SK-N-SH (cell line): Measurements from ENCODE around the gene ACACA. TPM values are rescaled to one million over a fixed set of nuclear protein-coding genes. Genes with fewer than 3 reads are reported as not detected.

Source experiments
- CTCF ChIA-PET: fragments of 300-600, 350-600 bp; formaldehyde crosslinking; extraction: SDS; loops from one replicate; lab custom pipeline; 2021; lab: Yijun Ruan, JAX
- POLR2A ChIA-PET: fragments of 350-600 bp; sonication (Branson Sonifier 250); formaldehyde crosslinking; extraction: SDS; loops from one replicate; lab custom pipeline; 2020; ENCODE audit warnings: antibody characterized with exemption, inconsistent platforms; lab: Yijun Ruan, JAX
- DNase-seq: peaks from one replicate; pipeline ENCODE4 v3.0.0; 2012
- H2AFZ ChIP-seq: fragments of 200-600 bp; sonication (generic); 2 replicates; pipeline ENCODE4 v1.8.1; 2016; ENCODE audit warnings: antibody characterized with exemption, mild to moderate bottlenecking, low read depth
- H3F3A ChIP-seq: fragments of 200-600 bp; sonication (generic); replicated peaks from 2 replicates; pipeline ENCODE3; 2016; ENCODE audit warnings: antibody characterized with exemption, mild to moderate bottlenecking; ENCODE audit not compliant: insufficient read depth
- H3K27ac ChIP-seq, 2 experiments: fragments of 200-500 bp in 1 of 2; fragments of 200-600 bp in 1 of 2; sonication (Bioruptor generic) in 1 of 2; sonication (generic), shearing (Covaris generic) in 1 of 2; 2 replicates each; pipeline versions ENCODE4 v1.5.1 to v1.6.1; 2014 to 2016; ENCODE audit warnings: low read depth in 2 of 2, inconsistent platforms in 1 of 2, low read length in 1 of 2, mild to moderate bottlenecking in 1 of 2, mixed read lengths in 1 of 2
- H3K27me3 ChIP-seq: fragments of 200-600 bp; sonication (generic), shearing (Covaris generic); 2 replicates; pipeline ENCODE4 v1.6.1; 2016; ENCODE audit warnings: mixed run types; ENCODE audit not compliant: insufficient read depth
- H3K36me3 ChIP-seq, 2 experiments: fragments of 200-500 bp in 1 of 2; fragments of 200-600 bp in 1 of 2; sonication (Bioruptor generic) in 1 of 2; sonication (generic) in 1 of 2; replicated peaks in 1 of 2; 2 replicates each; pipeline versions ENCODE3 to v1.5.1; 2014 to 2016; ENCODE audit warnings: low read length in 1 of 2, mild to moderate bottlenecking in 1 of 2; ENCODE audit not compliant: insufficient read depth in 2 of 2, control insufficient read depth in 1 of 2
- H3K4me1 ChIP-seq, 2 experiments: fragments of 200-500 bp in 1 of 2; fragments of 200-600 bp in 1 of 2; sonication (Bioruptor generic) in 1 of 2; sonication (generic), shearing (Covaris generic) in 1 of 2; 2 replicates each; pipeline versions ENCODE4 v1.5.1 to v1.6.1; 2014 to 2016; ENCODE audit warnings: low read depth in 1 of 2, low read length in 1 of 2, mixed run types in 1 of 2; ENCODE audit not compliant: insufficient read depth in 2 of 2, control insufficient read depth in 1 of 2
- H3K4me2 ChIP-seq: fragments of 200-600 bp; sonication (generic), shearing (Covaris generic); 2 replicates; pipeline ENCODE4 v1.6.1; 2017; ENCODE audit warnings: mixed run types
- H3K4me3 ChIP-seq, 2 experiments: fragments of 200-500 bp in 1 of 2; fragments of 200-600 bp in 1 of 2; sonication (Bioruptor generic) in 1 of 2; sonication (generic), shearing (Covaris generic) in 1 of 2; 2 replicates each; pipeline versions ENCODE4 v1.5.1 to v1.8.1; 2014 to 2016; ENCODE audit warnings: low read depth in 2 of 2, inconsistent platforms in 1 of 2, low read length in 1 of 2, mild to moderate bottlenecking in 1 of 2, mixed read lengths in 1 of 2, moderate library complexity in 1 of 2
- H3K79me2 ChIP-seq: fragments of 200-600 bp; sonication (generic); 2 replicates; pipeline ENCODE4 v1.8.1; 2017; ENCODE audit warnings: mild to moderate bottlenecking; ENCODE audit not compliant: insufficient read depth
- H3K9ac ChIP-seq: fragments of 200-600 bp; sonication (generic); 2 replicates; pipeline ENCODE4 v1.6.1; 2017; ENCODE audit warnings: mixed run types
- H3K9me2 ChIP-seq: fragments of 200-600 bp; sonication (generic); 2 replicates; pipeline ENCODE4 v1.6.1; 2017; ENCODE audit warnings: mixed run types
- H3K9me3 ChIP-seq: fragments of 200-600 bp; sonication (generic); 2 replicates; pipeline ENCODE4 v1.6.1; 2017; ENCODE audit warnings: mixed run types, mild to moderate bottlenecking, moderate library complexity
- H4K20me1 ChIP-seq: fragments of 200-600 bp; sonication (generic); 2 replicates; pipeline ENCODE4 v1.6.1; 2017; ENCODE audit warnings: mild to moderate bottlenecking, mixed run types; ENCODE audit not compliant: insufficient read depth
- CHD2 ChIP-seq: fragments of 150-350 bp; IDR thresholded peaks from 2 replicates; pipeline ENCODE4 v1.6.1; 2018; ENCODE audit warnings: low read length; ENCODE audit not compliant: partially characterized antibody
- CTCF ChIP-seq: fragments of 200-600 bp; sonication (generic); IDR thresholded peaks from 2 replicates; pipeline ENCODE4 v1.6.1; 2017; ENCODE audit warnings: antibody characterized with exemption, mild to moderate bottlenecking, moderate library complexity
- EZH2phosphoT487 ChIP-seq: fragments of 200-600 bp; sonication (generic); IDR thresholded peaks from 2 replicates; pipeline ENCODE4 v1.6.1; 2017; ENCODE audit warnings: low read depth, mixed run types, mild to moderate bottlenecking, antibody characterized with exemption, moderate library complexity, borderline replicate concordance
- MEF2A ChIP-seq: IDR thresholded peaks from 2 replicates; pipeline ENCODE4 v1.4.0; 2012; ENCODE audit warnings: low read depth, borderline replicate concordance
- MXI1 ChIP-seq: IDR thresholded peaks from 2 replicates; pipeline ENCODE4 v1.6.1; 2012; ENCODE audit warnings: mild to moderate bottlenecking, low read depth, low read length, improper control_type of control experiment
- NFIC ChIP-seq: IDR thresholded peaks from 2 replicates; pipeline ENCODE4 v1.4.0; 2012; ENCODE audit warnings: borderline replicate concordance
- NRF1 ChIP-seq: IDR thresholded peaks from 2 replicates; pipeline ENCODE4 v1.6.1; 2012; ENCODE audit warnings: low read depth, mild to moderate bottlenecking, low read length
- RCOR1 ChIP-seq: fragments of 150-350 bp; IDR thresholded peaks from 2 replicates; pipeline ENCODE4 v1.6.1; 2017; ENCODE audit warnings: antibody characterized with exemption, low read length
- RFX5 ChIP-seq: IDR thresholded peaks from 2 replicates; pipeline ENCODE4 v1.6.1; 2012; ENCODE audit warnings: mild to moderate bottlenecking, improper control_type of control experiment, low read length
- RXRA ChIP-seq: IDR thresholded peaks from 2 replicates; pipeline ENCODE4 v1.4.0; 2012; ENCODE audit warnings: low read depth, mild to moderate bottlenecking, borderline replicate concordance
- WGBS: methylation state at CpG from one replicate; pipeline ENCODE4 v1.1.6; 2017; ENCODE audit warnings: low lambda C conversion rate; 5-methylcytosine and 5-hydroxymethylcytosine counted together
- polyA plus RNA-seq, 3 experiments: library from polyadenylated mRNA; depleted of rRNA; stranded (reverse); fragments of >200 nt; gene quantifications; 2 replicates each; pipeline ENCODE4 v1.2.3, GENCODE V29; 2012
- TF ChIP-seq, protein P1 (sequence below): fragments of 150-350 bp; IDR thresholded peaks from 2 replicates; pipeline ENCODE4 v1.6.1; 2017; ENCODE audit warnings: antibody characterized with exemption, low read length, low read depth, borderline replicate concordance

The ACACA gene
- polyA plus RNA-seq, 1 of the 3 experiments (the other 2 are of a cell fraction), result 27.2 TPM

- TF ChIP-seq CTCF (peak; percentile 30), MEF2A (no peak)
- TF ChIP-seq, all 33 proteins: peak for 1
- POLR2A ChIA-PET, result no interaction called here
- CTCF ChIA-PET, result interaction anchor here (1.0 to 3.1 kb wide), 6 partner anchors 11 to 561 kb away, joined by 3 to 9 read pairs (median 4); no protein-coding TSS in a partner anchor
Observed at GRCh38 chr17:37190493-37190892, 216.1 kb downstream of the ACACA start.

GRCh38 chr17:37188157-37188556, 218.5 kb downstream of the ACACA start:
- Histone ChIP-seq H3F3A (peaks cover 11% of the 10 kb centered on the region), H2AFZ (no peak overlapping the region), H3K4me3 (no peak overlapping the region), H4K20me1 (no peaks in the 10 kb centered on the region), H3K36me3 (peaks cover 33 to 53% of the 10 kb centered on the region in 2 experiments), H3K27me3 (no peaks in the 10 kb centered on the region)
- 96% methylated on average over 11 of the region's 11 CpGs for WGBS
- DNase-seq, result no peak
- CTCF ChIA-PET, result interaction anchor here (1.5 kb wide), 1 partner anchor 51 kb away, joined by 5 read pairs; no protein-coding TSS in a partner anchor
- TF ChIP-seq RFX5 (no peak), RCOR1 (no peak), CHD2 (no peak), NFIC (no peak), NRF1 (no peak), RXRA (no peak), MXI1 (no peak), EZH2phosphoT487 (no peak)
- TF ChIP-seq, protein P1, sequence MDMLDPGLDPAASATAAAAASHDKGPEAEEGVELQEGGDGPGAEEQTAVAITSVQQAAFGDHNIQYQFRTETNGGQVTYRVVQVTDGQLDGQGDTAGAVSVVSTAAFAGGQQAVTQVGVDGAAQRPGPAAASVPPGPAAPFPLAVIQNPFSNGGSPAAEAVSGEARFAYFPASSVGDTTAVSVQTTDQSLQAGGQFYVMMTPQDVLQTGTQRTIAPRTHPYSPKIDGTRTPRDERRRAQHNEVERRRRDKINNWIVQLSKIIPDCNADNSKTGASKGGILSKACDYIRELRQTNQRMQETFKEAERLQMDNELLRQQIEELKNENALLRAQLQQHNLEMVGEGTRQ, result no peak
- TF ChIP-seq, all 33 proteins: peak for 0
- no peaks in the 10 kb centered on the region for H3K9me3 ChIP-seq
- POLR2A ChIA-PET, result no interaction called here
- H3K9me2 ChIP-seq, result no peaks in the 10 kb centered on the region
- no peak overlapping the region for H3K4me2 ChIP-seq
- H3K4me1 ChIP-seq, result peaks cover 3 to 9% of the 10 kb centered on the region in 2 experiments; a peak in 2 of 4 replicates
- H3K79me2 ChIP-seq, result no peaks in the 10 kb centered on the region
- no peak overlapping the region for H3K9ac ChIP-seq
- H3K27ac ChIP-seq, result no peak overlapping the region

More at GRCh38 chr17:37190493-37190892, 216.1 kb downstream of the ACACA start:
- Histone ChIP-seq H4K20me1 (no peaks in the 10 kb centered on the region), H3K9ac (no peak overlapping the region), H3K4me1 (peaks cover 3 to 9% of the 10 kb centered on the region in 2 experiments; a peak in 2 of 4 replicates), H2AFZ (no peak overlapping the region), H3K27me3 (no peaks in the 10 kb centered on the region), H3K4me2 (no peak overlapping the region), H3K9me2 (no peaks in the 10 kb centered on the region), H3F3A (peaks cover 11% of the 10 kb centered on the region), H3K4me3 (no peak overlapping the region), H3K9me3 (no peaks in the 10 kb centered on the region), H3K27ac (no peak overlapping the region), H3K36me3 (peaks cover 53 to 66% of the 10 kb centered on the region in 2 experiments), H3K79me2 (no peaks in the 10 kb centered on the region)
- DNase-seq, result no peak
